SU-DHL-6 (cell line): ENCODE measurements around the gene MTMR4.
A peak's percentile ranks its signal among the peaks of the same experiment; 100 is the strongest.
"Not testable (repeated sequence)": the region's sequence is repeated elsewhere in the genome, so short reads cannot be mapped to it uniquely, and the experiment has no call there.

Experiments used
- H2AFZ ChIP-seq: fragments of 200-600 bp; sonication (generic); 2 replicates; pipeline ENCODE4 v1.6.1; 2014; ENCODE audit warnings: low read depth, mild to moderate bottlenecking, moderate library complexity, mixed read lengths, antibody characterized with exemption, low read length; ENCODE audit not compliant: severe bottlenecking
- H3F3A ChIP-seq: fragments of 200-600 bp; shearing (Covaris generic); 2 replicates; pipeline ENCODE4 v1.6.0; 2016; ENCODE audit warnings: antibody characterized with exemption, mild to moderate bottlenecking; ENCODE audit not compliant: insufficient read depth
- H3K27ac ChIP-seq: fragments of 200-600 bp; sonication (generic); 2 replicates; pipeline ENCODE4 v1.5.1; 2016; ENCODE audit warnings: low read depth, mild to moderate bottlenecking, low read length, moderate library complexity, mixed read lengths
- H3K27me3 ChIP-seq: fragments of 200-600 bp; sonication (generic), shearing (Covaris generic); 2 replicates; pipeline ENCODE4 v1.6.0; 2014; ENCODE audit warnings: mild to moderate bottlenecking, low read length
- H3K36me3 ChIP-seq: fragments of 200-600 bp; sonication (generic); 2 replicates; pipeline ENCODE4 v1.6.1; 2014; ENCODE audit warnings: mild to moderate bottlenecking, low read length, mixed read lengths
- H3K4me2 ChIP-seq: fragments of 300-600, 200-600 bp; shearing (Covaris generic), sonication (generic); 2 replicates; pipeline ENCODE4 v1.6.0; 2014; ENCODE audit warnings: low read length, low read depth, mild to moderate bottlenecking; ENCODE audit not compliant: poor library complexity, severe bottlenecking
- H3K4me3 ChIP-seq: fragments of 200-600 bp; sonication (generic); 2 replicates; pipeline ENCODE4 v1.5.1; 2014; ENCODE audit warnings: antibody characterized with exemption, low read length, mild to moderate bottlenecking, mixed read lengths; ENCODE audit not compliant: insufficient read depth, poor library complexity, severe bottlenecking
- H3K79me2 ChIP-seq: fragments of 200-600 bp; sonication (generic); 2 replicates; pipeline ENCODE4 v1.6.1; 2014; ENCODE audit warnings: mild to moderate bottlenecking, low read length, moderate library complexity; ENCODE audit not compliant: insufficient read depth
- H3K9ac ChIP-seq: fragments of 200-600 bp; sonication (generic); 2 replicates; pipeline ENCODE4 v1.7.0; 2014; ENCODE audit warnings: mild to moderate bottlenecking, low read length
- H3K9me2 ChIP-seq: fragments of 200-600 bp; sonication (generic); replicated peaks from 2 replicates; pipeline ENCODE4 v1.6.1; 2014; ENCODE audit warnings: low read length; ENCODE audit not compliant: insufficient read depth
- H3K9me3 ChIP-seq: fragments of 200-600 bp; sonication (generic); 2 replicates; pipeline ENCODE4 v1.6.1; 2014; ENCODE audit warnings: low read length, mixed read lengths; ENCODE audit not compliant: insufficient read depth
- H4K20me1 ChIP-seq: fragments of 200-600 bp; sonication (generic); 2 replicates; pipeline ENCODE4 v1.6.1; 2014; ENCODE audit warnings: low read depth, mild to moderate bottlenecking, antibody characterized with exemption, low read length, moderate library complexity, mixed read lengths
- EZH2phosphoT487 ChIP-seq: fragments of 200-600 bp; sonication (generic), shearing (Covaris generic); conservative IDR thresholded peaks from 2 replicates; pipeline ENCODE4 v1.6.1; 2018; ENCODE audit warnings: mild to moderate bottlenecking, antibody characterized with exemption, low read length, moderate library complexity, mixed read lengths
- TF ChIP-seq, protein P1 (sequence below): fragments of 200-600 bp; sonication (generic); IDR thresholded peaks from one replicate; pipeline ENCODE4 v1.5.1; 2017; ENCODE audit warnings: antibody characterized with exemption, mild to moderate bottlenecking, low read length, moderate library complexity; ENCODE audit not compliant: insufficient read depth, poor library complexity, severe bottlenecking

Gene MTMR4

DNA sequence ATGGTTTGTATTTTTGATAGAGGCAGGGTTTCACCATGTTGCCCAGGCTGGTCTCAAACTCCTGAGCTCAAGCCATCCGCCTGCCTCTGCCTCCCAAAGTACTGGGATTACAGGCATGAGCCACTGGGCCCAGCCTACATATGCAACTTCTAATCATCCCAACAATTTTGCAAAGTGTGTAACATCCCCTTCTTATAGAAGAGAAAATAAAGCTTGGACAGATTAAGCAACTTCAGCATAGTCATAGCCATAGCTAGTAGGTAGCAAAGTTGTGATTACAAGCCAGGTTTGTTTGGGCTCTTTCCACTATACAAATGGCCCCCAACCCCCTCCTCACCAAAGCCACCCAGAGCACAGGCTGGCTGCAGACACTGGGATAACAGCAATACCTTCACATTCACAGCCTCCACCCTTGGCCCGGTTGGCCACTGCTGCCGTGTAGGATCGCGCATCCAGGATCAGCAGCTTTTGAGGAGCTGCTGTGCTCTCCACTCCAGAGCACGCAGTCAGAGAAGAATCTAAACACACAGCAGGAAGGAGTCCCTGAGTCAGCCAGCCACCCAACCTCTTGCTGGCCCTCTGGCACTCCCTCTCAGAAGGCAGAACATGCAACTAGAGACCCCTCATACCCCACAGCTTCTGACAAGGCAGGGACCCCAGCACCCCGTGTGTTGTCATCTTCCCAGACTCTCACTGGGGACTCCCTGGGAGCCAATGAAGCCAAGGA, 7.9 kb downstream of the MTMR4 start:
- no peaks in the 10 kb centered on the region for H3F3A ChIP-seq
- no peak overlapping the region for H3K9ac ChIP-seq
- H3K27ac ChIP-seq, result no peak overlapping the region
- no peaks in the 10 kb centered on the region for H3K9me3 ChIP-seq
- no peaks in the 10 kb centered on the region for H4K20me1 ChIP-seq
- no peak overlapping the region for H2AFZ ChIP-seq
- no peak overlapping the region for H3K4me2 ChIP-seq
- no peak overlapping the region for H3K4me3 ChIP-seq
- H3K36me3 ChIP-seq, result peaks cover 7% of the 10 kb centered on the region; the same call in 1 of the 2 replicates
- TF ChIP-seq, protein P1, sequence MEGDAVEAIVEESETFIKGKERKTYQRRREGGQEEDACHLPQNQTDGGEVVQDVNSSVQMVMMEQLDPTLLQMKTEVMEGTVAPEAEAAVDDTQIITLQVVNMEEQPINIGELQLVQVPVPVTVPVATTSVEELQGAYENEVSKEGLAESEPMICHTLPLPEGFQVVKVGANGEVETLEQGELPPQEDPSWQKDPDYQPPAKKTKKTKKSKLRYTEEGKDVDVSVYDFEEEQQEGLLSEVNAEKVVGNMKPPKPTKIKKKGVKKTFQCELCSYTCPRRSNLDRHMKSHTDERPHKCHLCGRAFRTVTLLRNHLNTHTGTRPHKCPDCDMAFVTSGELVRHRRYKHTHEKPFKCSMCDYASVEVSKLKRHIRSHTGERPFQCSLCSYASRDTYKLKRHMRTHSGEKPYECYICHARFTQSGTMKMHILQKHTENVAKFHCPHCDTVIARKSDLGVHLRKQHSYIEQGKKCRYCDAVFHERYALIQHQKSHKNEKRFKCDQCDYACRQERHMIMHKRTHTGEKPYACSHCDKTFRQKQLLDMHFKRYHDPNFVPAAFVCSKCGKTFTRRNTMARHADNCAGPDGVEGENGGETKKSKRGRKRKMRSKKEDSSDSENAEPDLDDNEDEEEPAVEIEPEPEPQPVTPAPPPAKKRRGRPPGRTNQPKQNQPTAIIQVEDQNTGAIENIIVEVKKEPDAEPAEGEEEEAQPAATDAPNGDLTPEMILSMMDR, result no peak
- H3K79me2 ChIP-seq, result no peaks in the 10 kb centered on the region
- H3K27me3 ChIP-seq, result no peaks in the 10 kb centered on the region
- H3K9me2 ChIP-seq, result no peaks in the 10 kb centered on the region

DNA sequence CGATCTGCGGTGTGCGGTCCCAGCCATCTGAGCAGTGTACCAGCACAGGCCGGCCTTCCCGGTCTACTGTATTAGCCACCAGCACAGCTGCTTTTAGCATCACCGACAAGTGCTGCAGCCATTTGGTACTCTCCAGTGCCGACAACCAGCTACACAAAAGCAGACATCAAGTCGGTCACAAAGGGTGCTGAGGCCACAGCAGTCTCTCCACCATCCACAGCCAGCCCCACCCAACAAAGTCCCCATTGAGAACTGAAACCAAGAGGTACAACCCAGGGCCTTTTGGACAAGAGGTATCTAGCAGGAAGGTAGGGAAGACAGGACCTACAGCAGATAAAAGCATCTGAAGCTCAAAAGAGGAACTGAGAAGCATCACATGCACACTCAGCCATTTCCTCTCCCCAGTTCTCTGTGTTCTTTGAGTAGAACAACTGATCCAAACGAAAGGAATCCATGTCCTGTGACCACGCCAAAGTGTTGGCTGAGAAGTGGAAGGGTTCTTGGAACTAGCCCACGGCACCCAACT, 9.5 kb downstream of the MTMR4 start:
- H3K27ac ChIP-seq, result peak overlapping the region; percentile 38; the same call in 1 of the 2 replicates

GRCh38 chr17:58503866-58504265, 10.6 kb downstream of the MTMR4 start:
- Histone ChIP-seq H3K36me3 (peaks cover 15% of the 10 kb centered on the region; the same call in 1 of the 2 replicates), H3K27me3 (no peaks in the 10 kb centered on the region), H3K9ac (no peak overlapping the region), H3K4me3 (no peak overlapping the region), H3K9me2 (no peaks in the 10 kb centered on the region), H2AFZ (no peak overlapping the region), H3K79me2 (no peaks in the 10 kb centered on the region), H3K4me2 (no peak overlapping the region), H3F3A (no peaks in the 10 kb centered on the region), H3K9me3 (no peaks in the 10 kb centered on the region), H3K27ac (no peak overlapping the region), H4K20me1 (no peaks in the 10 kb centered on the region)
- no peak for TF ChIP-seq EZH2phosphoT487
- TF ChIP-seq, protein P1, result no peak

More for the DNA sequence above, 9.5 kb downstream of the MTMR4 start:
- Histone ChIP-seq H3K4me2 (no peak overlapping the region), H3K4me3 (no peak overlapping the region), H3K9me3 (no peaks in the 10 kb centered on the region), H4K20me1 (no peaks in the 10 kb centered on the region), H2AFZ (no peak overlapping the region), H3K36me3 (peaks cover 15% of the 10 kb centered on the region; the same call in 1 of the 2 replicates), H3K9ac (no peak overlapping the region), H3K9me2 (no peaks in the 10 kb centered on the region), H3F3A (no peaks in the 10 kb centered on the region), H3K79me2 (no peaks in the 10 kb centered on the region), H3K27me3 (no peaks in the 10 kb centered on the region)
- no peak for TF ChIP-seq EZH2phosphoT487
- TF ChIP-seq, protein P1, result no peak

- not testable (repeated sequence) for H3K9me2 ChIP-seq, H3K9me3 ChIP-seq, H3K79me2 ChIP-seq, H4K20me1 ChIP-seq, H3K4me2 ChIP-seq, H3K27ac ChIP-seq, H3K9ac ChIP-seq, H2AFZ ChIP-seq, H3K27me3 ChIP-seq, H3F3A ChIP-seq, H3K4me3 ChIP-seq
- peaks cover 18% of the 10 kb centered on the region; the same call in 1 of the 2 replicates for H3K36me3 ChIP-seq
Observed at GRCh38 chr17:58503134-58503533, 11.3 kb downstream of the MTMR4 start.
